Fibroblast of the aortic adventitia (primary cell): ENCODE measurements around the gene ZNF865. TPM values are rescaled to one million over a fixed set of nuclear protein-coding genes. Genes with fewer than 3 reads are reported as not detected.

ENCODE experiments used
- DNase-seq: peaks from one replicate; pipeline ENCODE4 v3.0.0-alpha.2; 2010; ENCODE audit warnings: low read depth
- H3K4me3 ChIP-seq: 2 replicates; pipeline ENCODE4 v1.5.1; 2011; ENCODE audit warnings: low read depth, mild to moderate bottlenecking, control low read depth, low read length, moderate library complexity
- CTCF ChIP-seq: IDR thresholded peaks from 2 replicates; pipeline ENCODE4 v1.5.1; 2011; ENCODE audit warnings: mild to moderate bottlenecking, low read length, control low read depth, inconsistent platforms; ENCODE audit not compliant: insufficient read depth
- total RNA-seq: library from RNA; depleted of rRNA; stranded (reverse); fragments of >200 nt; gene quantifications from 2 replicates; pipeline ENCODE4 v1.2.3, GENCODE V29; 2012; ENCODE audit warnings: low replicate concordance

ZNF865 gene
- total RNA-seq, 1 donor = 1.5 TPM

- TF ChIP-seq CTCF = no peak
- peak; percentile 90 for DNase-seq
- peak within 1 kb of the TSS; percentile 90 for H3K4me3 ChIP-seq
Measured at GRCh38 chr19:55599842-55600661, 5.4 kb upstream of the ZNF865 start, which contains the start of gene ZNF524. Gene ZNF524 (plus strand): TSS chr19:55600288. CDS start chr19:55602113, 1,825 bp downstream.

GRCh38 chr19:55600662-55601028 is 4.8 kb upstream of the ZNF865 start:
- no peak for DNase-seq
- peak overlapping the region; percentile 90 for H3K4me3 ChIP-seq
- TF ChIP-seq CTCF = no peak

GRCh38 chr19:55601084-55601483 is 4.4 kb upstream of the ZNF865 start:
- no peak for DNase-seq
- TF ChIP-seq CTCF = no peak
- peak overlapping the region; percentile 90 for H3K4me3 ChIP-seq

- no peak overlapping the region for H3K4me3 ChIP-seq
- no peak for DNase-seq
- TF ChIP-seq CTCF = no peak
Measured at GRCh38 chr19:55602104-55603001, 3.1 kb upstream of the ZNF865 start.

- no peak for DNase-seq
- no peak for TF ChIP-seq CTCF
- no peak overlapping the region for H3K4me3 ChIP-seq
Measured at GRCh38 chr19:55603115-55603514, 2.3 kb upstream of the ZNF865 start.

- no peak overlapping the region for H3K4me3 ChIP-seq
- DNase-seq = no peak
- TF ChIP-seq CTCF = no peak
Measured at GRCh38 chr19:55603581-55604292, 1.7 kb upstream of the ZNF865 start.
